GM04503 (cell line): Measurements from ENCODE around the gene FOXN1.

Source experiments
- DNase-seq: peaks from one replicate; pipeline ENCODE4 v3.0.0-alpha.2; 2012; ENCODE audit warnings: low read depth

FOXN1 gene

DNA sequence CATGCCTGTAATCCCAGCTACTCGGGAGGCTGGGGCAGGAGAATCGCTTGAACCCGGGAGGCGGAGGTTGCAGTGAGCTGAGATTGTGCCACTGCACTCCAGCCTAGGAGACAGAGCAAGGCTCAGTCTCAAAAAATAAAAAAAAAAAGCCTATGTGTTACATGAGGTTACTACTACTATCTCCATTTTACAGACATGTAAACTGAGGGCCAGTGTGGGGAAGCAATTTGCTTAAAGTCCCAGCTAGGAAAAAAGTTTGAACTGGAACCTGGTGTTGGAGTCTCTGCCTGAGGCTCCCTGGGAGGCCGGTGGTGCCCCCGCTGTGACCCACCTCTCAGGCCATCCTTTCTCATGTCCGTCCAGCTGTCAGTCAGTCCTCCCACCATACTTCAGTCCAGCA is 28.2 kb upstream of the FOXN1 start:
- no peak for DNase-seq

DNA sequence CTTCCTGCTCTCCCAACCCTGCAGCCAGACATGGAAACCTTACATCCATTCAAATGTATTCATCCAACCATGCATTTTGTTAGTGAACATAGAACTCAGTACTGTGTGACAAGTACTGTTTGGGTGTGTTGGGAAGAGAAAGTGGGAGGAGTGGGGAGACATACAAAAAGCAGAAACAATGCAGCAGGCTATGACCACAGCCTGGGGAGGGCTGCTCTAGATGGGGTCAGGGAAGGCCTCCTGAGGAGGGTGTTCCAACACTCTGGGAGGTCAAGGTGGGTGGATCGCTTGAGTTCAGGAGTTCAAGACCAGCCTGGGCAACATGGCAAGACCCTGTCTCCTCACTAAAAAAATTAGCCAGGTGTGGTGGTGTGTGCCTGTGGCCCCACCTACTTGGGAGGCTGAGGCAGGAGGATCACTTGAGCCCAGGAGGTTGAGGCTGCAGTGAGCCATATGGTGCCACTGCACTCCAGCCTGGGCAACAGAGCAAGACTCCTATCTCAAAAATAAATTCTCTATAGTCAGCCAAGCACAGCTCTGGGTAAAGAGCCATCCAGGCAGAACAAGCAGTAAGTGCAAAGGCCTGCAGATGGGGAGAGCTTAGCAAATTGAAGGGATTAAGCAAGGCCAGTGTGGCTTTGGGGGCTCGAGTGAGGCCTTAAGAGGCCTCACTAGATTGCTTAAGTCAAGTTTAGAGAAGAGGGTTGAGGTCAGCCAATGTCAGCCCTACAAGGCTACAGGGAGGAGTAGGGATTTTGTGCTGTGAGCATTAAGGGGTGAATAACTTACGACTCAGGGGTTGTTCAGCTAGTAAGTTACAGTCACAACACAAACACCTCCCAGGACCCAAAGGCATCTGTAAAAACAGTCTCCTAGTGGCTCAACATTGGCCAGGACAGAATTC is 27.2 kb upstream of the FOXN1 start:
- DNase-seq, result no peak

DNA sequence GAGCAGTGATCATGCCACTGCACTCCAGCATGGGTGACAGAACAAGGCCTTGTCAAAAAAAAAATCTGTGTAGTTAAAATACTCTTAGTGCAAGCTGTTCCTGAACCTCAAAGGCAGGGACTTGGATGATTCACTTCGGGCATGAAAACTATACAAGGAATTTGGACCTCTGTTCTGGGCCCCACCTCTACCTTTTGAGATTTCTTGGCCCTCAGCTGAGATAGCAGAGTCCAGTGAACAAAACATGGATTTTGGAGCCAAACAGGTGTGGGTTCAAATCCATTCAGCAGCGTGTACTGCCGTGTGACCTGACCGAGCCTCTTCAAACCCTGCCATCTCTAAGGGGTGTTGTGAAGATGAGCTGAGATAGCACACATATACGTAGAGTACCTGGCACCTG is 25.9 kb upstream of the FOXN1 start:
- no peak for DNase-seq

DNA sequence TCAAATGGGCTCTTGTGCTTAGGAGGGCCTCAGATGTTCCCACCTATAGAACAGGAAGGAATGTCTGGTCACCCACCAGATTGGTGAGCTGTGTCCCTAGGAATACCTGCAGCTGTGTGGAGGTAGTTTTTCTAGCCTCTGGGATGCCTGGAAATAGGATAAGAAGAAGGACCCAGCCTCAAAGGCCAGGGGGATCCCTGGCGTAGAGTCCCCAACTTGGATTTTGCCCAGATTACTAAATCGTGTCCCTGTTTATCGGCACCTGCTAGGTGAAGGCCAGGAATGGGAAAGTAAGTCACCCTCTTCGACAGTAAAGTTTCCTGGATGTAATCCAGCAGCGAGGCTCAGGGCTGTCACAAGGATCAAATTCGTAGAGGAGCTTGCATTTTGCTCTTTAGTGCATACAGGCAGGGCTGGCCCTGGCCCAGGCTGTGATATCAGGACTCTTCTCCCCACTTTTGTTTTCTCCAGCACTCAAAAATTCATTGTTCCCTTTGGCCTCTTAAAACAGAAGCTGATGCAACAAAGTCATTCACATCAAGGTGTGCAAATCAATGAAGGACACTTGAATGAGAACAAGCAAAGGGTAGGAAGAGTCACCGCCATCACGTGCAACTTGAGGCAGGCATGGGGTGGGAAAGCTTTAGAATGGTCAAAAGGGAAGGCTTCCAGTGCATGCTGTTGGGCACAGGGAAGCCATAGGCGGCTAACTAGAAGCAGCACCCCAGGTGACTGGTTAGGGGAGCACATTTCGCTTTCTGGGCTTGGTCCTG is 25.2 kb upstream of the FOXN1 start:
- DNase-seq, result no peak

DNA sequence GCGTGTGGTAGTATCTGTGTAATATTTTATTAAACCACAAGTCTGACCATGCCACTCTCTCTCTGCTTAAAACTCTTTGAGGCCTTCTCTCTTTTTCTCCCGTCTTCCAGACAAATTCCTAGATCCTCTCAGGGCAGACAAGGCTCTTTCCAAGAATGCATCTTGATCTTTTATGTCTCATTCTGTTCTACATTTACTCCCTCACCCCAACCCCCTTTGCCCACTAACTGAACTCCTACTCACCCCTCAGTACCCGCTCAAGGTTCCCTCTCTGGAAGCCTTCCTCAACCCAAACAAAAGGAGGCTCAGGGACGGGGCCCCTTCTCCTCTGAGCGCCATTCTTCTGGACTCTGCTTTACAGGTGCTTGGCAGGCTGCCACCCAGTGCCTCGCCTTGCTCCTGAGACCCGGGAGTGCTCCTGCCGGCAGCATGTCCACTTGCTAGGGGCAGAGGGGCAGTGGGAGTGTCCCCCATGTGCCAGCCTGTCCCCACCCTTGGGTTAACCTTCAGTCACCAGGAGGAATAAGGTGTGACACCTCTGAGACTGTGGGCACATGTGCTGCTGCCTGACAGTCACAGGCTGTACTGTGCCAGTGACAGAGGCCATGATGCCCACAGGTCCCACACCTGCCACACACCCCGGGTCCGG is 23.5 kb upstream of the FOXN1 start:
- no peak for DNase-seq

DNA sequence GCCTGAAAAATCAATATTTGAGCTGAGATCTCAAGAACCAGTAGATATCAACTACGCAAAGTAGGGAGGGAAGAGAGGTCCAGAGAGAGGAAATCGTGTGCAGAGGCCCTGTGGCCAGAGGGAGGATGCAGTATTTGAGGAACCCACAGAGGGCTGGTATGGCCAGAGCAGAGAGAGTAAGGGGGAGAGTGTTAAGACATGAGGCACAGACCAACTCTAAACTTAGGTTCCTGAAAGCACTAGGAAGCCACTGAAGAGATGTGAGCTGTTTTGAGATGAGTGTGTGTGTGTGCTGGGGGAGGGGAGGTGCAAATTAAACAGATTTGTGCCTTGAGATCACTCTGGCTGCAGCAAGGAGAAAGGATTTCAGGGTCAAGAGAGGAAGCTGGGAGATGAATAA is 21.9 kb upstream of the FOXN1 start:
- DNase-seq, result no peak

DNA sequence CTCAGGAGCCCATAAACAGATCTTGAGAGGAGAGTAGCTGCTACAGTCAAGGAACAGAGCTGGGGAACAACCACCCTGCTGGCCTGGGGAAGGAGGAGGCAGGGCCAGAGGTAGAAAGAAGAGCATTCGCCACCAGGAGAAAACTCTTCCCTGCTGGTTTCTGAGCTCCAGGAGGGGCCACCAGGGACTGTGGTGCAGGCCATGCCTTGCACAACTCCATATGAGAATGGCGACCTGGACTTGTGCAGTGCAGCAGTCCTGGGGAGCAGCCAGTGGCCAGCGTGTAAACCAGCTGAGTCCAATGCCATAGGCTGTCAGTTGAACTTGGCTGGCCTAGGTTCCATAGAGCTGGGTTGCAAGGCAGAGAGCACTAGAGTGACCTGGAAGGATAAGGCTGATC is 21.1 kb upstream of the FOXN1 start:
- no peak for DNase-seq

DNA sequence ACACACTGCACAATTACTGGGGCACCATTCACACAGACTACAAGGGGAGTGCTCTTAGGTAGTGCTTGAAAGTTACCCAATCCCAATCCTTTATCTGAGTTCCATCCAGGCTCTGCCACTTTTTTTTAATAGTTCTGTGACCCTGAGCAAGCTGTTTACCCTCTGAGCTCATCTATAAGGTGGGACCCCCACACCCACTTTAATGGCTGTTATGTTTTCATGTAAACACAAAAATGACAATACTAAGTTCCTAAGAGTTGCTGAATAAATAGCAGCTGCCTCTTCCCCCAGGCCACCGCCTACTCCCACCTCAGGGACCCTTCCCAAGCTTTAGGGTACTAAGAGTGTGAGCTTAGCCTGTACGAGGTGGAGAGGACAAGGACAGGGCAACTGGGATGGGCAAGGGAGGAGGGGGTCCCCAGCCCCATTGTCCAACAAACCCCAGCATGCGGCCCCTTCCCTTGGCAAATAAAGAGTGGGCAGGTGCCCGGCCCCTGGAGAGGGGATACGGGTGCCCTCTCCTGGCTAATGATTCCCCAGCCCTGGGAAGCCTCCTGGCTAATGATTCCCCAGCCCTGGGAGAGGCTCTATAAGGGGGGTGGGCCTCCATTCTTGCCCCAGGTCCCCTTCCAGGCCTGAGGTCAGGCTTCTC is 18.1 kb upstream of the FOXN1 start:
- no peak for DNase-seq

DNA sequence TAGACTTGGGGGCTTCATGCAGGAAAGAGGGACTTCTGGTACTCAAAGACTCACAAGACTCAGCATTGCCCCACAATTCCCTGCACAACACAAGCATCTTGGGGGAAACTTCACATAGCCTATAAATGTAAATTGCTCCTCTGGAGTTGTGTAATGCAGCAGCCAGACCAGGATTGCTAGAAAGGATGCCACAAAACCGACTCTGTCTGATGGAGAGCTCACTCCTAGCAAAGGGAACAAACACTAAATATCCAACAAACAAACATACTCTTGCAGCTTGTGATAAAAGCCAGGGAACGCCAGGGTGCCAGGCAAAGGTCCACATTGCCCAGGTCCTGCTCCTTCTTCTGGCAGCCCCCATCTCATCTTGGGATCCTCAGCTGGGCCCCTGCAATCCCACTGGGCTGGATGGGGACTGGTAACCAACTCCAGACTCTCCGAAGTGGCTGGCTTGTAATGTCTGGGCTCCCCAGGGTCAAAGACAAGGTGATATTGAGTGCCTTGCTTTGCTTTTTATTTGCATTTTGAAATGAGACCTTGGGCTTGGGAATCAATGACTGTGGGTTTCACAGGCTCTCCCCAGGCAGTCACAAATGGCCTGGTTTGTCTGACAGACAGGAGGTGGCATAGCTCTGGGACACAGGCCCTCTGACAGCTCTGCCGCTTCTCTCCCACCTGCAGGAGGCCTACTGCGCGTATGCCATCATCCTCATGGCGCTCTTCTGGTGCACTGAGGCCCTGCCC is 17.4 kb upstream of the FOXN1 start:
- DNase-seq, result no peak

DNA sequence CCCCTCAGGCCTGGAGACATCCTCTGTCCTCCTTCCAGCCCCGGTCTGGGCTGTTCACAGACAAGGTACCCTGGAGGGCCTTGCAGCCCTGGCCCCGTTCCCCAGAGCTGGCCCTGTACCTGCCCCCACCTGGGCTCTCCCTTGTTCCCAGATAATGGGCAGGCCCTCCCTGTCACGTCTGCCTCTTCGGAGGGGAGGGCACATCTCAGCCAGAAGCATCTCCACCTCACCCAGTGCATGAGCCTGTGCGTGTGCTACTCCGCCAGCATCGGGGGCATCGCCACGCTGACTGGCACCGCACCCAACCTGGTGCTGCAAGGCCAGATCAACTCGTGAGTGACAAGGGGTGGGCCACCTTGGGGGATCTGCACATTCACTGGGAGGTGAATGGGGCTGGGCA is 14.9 kb upstream of the FOXN1 start:
- DNase-seq, result no peak

DNA sequence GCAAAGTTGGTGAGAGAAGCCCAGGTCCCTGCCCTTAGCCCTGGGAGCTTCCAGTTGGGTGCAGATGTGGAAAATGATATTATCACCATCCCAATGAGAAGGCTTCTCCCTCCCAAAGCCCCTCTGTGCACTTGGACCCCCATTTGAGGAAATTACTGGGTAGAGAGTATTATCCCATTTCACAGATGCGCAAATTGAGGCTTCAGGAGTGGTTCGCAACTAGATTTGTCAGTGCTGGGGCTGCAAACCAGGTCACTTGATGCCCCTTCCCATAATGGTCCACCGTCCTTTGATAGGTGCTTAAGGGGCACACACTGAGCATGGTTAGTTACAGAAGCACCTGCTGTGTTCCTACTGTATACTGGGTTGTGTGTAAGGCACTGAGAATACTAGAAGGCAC is 14.3 kb upstream of the FOXN1 start:
- no peak for DNase-seq

DNA sequence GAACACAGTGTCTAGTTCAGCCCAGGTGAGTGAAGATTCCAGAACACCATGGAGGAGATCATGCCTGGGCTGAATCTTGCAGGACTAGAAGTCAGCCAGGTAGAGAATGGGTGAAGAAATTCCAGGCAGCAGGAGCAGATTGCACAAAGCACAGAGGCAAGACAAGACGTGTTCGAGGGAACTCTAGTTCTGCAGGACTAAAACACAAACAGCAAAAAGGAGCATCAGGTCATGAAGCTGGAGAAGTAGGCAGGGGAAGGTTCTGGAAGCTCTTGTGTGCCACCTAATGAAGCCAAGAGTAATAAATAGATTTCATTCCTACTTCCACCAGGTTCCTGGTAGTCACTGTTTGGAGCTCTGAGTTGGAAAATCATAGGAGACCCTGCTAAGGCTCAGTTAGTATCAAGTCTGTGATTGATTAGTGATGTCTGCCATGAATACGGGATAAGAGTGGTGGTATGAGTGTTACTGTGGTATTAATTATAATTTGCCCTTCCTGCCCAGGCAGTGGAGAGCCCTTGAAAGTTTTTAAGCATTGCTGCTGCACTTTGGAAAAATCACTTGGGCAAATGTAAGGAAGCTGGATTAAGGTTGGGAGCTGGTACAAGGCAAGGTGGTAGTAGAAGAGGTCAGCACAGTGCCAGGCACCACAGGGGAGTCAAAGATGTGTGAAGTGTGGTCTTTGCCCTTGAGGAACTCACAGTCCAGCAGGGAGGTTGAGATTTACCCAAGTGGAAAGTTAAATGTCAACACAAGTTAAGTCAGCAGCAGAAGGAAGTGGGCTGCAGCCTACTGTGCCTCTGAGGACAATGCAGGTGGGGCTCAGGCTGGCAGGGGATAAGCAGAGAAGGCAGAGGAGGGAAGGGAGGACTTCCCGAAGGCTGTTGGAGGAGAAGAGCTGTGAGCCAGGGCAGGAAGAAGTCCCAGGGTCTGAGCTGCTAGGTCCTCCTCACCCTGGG is 13.5 kb upstream of the FOXN1 start:
- DNase-seq, result no peak

DNA sequence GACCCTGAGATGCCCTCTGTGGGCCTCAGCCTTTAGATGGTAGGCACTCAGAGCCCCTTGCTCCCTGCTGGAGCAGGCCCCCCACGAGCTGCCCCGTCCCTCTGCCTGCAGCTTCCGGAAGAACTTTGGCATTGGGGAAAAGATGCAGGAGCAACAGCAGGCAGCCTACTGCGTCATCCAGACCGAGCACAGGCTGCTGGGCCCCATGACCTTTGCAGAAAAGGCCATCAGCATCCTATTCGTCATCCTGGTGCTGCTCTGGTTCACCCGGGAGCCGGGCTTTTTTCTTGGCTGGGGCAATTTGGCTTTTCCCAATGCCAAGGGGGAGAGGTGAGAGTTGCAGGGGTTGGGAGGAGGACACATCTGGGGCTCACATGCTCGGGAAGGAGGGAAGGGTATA is 12.7 kb upstream of the FOXN1 start:
- DNase-seq, result no peak

DNA sequence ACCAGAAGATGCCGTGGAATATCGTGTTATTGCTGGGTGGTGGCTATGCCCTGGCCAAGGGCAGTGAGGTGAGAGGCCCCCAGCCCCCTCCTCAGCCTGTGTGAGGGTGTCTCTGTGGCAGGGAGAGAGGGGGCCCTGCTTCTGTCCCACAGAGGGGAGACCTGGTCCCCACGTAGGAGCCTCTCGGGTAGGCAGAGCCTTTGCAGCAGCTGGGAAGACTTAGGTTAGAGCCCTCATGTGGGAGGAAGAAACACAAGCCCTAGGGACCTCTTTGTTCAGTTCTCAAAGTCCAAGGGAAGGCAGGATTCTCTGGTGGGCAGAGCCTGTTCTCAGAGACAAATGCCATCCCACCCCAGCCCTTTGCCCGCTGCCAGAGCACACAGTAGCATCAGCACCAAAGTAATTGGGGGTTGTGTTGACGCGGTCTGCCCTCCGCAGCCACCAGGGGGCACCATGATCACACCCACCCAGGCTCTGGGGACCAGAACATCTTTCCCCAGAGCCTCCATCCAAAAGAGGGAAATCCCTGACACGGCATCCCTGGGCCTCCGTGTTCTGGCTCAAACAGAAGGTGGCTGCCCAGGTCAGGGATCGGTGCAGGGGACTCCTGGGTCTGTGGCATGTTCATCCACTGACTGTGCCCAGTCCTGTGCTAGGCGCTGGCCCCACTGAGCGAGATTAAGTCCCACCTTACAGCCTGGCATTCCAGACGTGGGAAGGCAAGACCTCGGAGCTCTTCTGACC is 11.5 kb upstream of the FOXN1 start:
- DNase-seq, result peak; percentile 8

DNA sequence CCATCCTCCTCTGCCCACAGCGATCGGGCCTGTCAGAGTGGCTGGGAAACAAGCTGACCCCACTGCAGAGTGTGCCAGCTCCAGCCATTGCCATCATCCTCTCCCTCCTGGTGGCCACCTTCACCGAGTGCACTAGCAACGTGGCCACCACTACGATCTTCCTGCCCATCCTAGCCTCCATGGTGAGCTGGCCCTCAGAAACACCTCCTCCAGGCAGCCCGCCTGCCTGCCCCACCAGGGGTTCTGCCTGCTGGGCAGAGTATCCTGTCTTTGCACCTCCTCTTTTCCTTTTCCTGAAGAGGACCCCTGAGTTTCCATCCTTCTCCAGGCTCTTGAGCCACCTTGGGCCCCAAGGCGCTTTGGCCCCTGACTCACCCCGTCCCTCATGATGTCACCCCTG is 10.5 kb upstream of the FOXN1 start:
- DNase-seq, result no peak

DNA sequence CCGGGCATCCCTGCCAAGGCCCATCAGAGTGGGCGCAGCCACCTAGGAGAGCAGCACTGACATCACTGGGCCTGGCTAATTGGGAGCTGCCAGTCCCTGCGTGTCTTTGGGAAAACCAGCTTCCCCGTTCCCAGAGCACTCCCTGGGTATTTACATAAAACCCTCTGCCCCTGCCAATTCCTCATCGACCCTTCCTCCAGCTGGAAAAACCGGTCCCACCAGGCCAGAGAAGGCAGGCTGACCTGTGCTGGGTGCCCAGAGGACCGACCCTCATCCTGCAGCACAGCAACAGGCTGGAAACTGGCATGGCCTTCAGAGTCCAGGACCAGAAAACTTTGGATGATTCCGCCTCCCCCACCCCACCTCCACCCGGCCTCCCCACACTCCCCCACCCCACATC is 8.2 kb upstream of the FOXN1 start:
- no peak for DNase-seq

DNA sequence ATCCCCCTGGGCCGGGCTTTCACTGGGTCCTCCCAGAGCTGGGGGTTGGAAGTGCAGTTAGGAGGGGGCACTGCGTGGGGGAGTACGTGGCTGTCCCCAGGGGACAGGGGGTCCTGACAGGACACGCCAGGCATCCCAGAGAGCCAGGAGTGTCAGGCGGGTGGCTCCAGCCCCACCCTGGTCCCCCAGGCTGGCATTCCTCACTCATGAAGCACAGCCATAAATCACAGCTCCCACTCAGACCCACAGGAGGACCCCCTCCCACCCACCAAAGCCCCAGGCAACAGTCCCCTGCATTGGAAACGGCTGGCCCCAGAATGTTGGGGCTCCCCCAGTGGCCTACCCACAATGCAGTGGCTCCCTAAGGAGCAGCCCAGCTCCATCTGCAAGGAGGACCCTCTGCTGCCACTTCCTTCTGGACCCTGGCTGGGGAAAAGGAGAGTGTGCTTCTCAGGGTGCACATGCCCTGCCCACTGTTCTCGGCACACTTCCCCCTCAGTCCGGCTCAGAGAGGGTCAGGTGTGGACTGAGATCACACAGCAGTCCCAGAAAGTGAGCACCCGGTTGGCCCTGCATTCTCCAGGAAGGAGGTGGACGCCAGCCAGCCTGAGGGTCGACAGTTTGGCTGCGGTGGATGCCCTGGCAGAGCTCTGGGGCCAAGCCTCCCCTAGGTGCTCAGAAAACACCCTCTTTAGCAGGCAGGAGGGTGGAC is 7.3 kb upstream of the FOXN1 start:
- no peak for DNase-seq

DNA sequence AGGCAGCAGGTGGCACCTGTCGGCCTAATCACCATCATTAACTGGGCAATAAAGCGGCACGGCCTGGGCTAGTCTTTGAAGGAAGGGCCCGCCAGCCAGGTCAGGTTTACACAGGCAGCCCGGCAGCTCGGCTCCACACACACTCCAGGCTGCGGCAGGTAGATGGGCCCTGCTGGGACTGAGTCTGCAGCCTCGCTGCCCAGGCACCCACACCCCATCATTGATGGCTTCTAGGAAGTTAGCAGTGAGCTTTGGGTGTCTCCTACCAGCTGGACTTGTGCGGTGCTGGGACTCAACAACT is 6.8 kb upstream of the FOXN1 start:
- DNase-seq, result no peak

DNA sequence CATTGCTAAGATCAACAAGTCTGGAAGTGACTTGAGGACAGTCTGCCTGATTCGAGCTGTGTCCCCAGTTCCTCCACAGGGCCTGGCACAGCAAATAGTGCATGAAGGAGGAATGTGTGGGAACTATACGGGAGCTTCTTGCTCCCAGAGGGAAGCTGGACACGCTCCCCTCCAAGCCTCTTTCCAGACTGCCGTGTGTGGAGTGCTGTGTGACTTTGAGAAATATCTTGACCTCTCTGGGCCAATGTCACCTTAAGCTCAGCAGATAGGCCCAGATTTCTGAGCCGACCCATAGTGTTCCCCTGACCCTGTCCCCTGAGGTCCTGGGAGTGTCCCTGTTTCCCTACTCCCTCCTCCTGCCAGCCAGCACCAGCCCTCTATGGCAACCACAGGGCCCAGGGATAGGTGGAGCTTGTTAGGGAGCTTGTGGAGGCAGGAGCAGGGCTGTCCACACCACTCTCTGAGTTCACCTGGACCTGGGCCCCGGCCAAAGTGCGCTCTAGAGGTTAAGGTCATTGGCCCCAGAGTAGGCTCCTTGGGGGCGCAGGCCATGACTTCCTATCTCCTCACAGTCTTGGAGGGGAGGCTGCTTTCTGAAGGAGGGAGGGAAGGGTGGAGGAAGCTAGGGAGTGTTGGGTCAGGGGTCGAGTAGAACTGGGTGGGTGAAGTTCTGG is 6.3 kb upstream of the FOXN1 start:
- DNase-seq, result no peak
